NCI-H2081 treated with DMSO at 0.1 percent for 48 hours (cell line): Measurements from ENCODE around the gene CHD9.
A peak's percentile ranks its signal among the peaks of the same experiment; 100 is the strongest.
"Not testable (repeated sequence)": the region's sequence is repeated elsewhere in the genome, so short reads cannot be mapped to it uniquely, and the experiment has no call there.

Source experiments
- DNase-seq: peaks from one replicate; lab custom pipeline; 2025; lab: John Stamatoyannopoulos, UW

Gene CHD9

DNA sequence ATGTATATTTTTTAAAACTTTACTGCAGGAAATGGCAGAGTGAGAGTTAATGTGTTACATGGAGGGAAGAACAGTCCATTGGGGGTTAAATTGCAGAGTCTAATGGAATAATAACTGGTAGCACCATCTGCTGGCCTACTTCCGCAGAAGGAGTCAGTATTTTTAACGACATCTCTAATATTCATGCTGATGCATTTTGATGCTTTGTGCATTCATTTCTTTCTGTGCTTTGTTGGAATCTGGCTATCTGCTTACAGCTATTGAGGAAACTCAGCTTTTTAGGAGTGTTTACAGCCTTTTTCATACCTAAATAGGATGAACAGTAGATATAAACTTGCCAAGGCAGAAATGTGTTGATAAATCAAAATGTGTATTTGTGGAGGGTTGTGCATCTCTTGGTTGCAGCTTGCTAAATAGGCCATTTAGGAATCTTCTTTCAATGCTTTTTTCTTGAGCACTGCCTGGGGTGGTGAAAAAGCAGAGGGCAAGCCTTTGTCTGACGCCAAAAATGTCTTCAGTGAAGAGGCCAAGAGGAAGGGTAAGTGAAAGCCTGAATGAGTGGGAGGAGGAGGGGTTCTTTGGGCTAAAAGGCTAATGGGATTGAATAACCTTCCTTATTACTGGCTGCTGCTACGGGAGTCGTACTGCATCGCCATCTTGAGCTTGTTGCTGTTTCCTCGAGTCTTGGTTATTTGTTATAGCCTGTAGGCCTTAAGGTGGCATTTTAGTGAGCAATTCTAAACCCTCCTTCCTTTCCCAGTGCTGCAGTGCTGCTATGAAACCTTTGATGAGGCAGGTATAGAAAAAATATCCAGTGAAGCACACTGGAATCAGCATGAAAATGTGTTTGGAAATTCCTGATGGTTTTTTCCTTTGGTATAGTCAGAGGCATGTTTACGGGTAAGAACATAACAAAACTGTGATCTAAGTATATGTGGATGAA is 153.3 kb downstream of the CHD9 start:
- peak; percentile 69 for DNase-seq

DNA sequence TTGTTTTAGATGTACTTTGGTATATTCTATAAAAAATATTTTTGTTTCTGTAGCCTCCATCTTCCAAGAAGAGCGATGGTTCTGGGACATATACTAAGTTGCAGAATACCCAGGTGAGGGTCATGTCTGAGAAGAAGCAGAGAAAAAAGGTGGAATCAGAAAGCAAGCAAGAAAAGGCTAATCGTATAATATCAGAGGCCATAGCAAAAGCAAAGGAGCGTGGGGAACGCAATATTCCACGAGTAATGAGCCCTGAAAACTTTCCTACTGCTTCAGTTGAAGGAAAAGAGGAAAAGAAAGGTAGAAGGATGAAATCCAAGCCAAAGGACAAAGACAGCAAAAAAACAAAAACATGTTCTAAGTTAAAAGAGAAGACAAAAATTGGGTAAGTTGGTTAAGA is 154.6 kb downstream of the CHD9 start:
- no peak for DNase-seq

DNA sequence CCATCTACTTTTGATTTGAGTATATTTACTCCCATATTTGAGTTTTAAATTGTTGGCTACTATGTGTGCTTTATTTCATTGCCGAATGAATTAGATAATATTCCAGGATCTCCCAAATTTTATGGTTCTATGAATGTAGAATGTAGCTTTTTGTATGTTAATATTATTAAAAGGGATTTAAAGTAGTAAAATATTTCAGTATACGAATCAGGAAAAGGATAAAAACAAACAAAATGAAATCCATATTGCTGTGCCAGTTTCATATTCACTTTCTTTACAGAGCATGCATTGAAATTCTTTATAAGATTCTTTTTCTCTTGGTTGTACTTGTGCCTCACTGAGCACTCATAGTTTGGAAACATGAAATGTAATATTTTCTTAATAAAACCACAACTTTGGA is 155.1 kb downstream of the CHD9 start:
- no peak for DNase-seq

DNA sequence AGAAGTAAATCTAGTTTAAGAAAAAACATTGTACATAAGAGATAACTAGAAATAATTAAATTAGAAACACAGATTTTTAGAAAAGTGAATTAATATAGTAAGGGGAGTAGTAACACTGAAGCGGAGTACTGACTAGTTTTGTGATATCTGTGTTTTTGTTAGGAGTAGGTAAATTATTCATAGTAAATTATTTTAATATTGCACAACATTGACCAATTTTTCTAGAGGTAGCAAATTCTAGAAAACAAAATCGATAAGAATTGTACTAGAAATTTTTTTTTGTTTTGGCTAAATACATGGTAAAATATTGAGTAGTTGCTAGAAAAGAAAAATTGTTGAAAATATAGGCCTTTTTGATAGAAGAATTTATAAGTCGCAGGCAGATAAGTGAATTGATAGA is 156.5 kb downstream of the CHD9 start:
- DNase-seq = no peak

DNA sequence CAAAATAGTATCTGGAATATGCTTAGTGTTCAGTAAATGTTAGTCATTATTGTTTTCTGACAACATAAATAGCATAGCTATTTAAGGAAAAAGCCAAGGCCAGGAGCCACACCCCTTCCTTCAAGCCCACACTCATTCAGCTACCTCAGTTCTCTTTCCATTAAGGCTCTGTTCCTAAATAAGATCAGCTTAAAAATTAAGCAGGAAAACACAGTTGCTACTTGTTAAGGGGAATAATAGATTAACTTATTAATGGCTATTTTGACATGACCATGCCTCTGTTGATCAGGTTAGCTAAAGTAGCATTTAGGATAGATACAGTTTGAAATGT is 158.1 kb downstream of the CHD9 start:
- no peak for DNase-seq

DNA sequence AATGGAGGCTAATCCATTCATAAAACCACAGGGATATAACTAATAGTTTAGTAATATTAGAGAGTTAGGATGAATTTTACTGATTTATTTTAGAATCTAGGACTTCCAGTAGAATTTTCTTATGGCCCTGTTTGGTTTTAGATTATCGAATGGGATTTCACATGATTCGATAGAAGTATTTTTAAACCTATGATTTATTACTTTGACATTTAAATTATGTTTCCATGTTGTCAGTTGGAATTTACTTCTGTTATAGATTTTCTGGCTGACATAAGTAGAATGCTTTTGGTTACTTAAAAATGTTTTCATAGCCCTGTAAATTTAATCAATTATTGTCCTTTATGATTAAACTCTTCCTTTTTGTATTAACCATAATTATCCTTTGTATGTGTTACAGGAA is 158.8 kb downstream of the CHD9 start:
- DNase-seq = no peak

DNA sequence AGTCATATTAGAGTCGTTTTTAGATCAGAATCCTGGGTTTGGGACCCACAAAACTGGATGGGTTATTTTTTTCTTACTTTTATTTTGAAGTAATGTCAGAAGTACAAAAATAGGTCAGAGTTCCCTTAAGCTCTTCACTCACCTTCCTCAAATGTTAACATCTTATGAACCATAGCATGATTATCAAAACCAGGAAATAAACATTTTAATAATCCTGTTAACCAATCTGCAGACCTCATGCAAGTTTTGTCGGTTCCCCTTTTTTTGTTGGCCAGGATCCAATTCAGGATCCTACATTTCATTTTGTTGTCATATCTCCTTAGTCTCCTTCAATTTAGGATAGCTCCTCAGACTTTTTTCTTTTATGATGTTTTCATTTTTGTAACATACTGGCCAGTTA is 162.0 kb downstream of the CHD9 start:
- DNase-seq = no peak

DNA sequence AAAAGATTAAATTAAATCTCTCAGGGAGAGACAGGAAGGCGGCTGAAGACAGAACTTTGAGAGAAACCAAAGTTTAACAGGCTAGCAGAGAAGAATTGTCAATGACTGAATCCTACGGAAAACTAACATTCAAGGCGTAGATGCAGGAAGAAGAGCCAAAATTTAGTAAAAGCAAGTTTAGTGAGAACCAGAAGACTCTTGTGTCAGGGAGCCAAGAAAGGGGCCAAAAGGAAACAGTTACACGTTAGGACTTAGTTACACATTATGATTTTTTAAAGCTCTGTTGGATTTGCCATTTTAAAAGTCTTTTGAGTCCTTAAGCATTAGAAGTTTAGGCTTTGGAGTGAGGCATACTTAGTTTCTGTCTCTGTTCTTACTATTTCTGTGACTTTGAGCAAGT is 164.6 kb downstream of the CHD9 start:
- DNase-seq = no peak

DNA sequence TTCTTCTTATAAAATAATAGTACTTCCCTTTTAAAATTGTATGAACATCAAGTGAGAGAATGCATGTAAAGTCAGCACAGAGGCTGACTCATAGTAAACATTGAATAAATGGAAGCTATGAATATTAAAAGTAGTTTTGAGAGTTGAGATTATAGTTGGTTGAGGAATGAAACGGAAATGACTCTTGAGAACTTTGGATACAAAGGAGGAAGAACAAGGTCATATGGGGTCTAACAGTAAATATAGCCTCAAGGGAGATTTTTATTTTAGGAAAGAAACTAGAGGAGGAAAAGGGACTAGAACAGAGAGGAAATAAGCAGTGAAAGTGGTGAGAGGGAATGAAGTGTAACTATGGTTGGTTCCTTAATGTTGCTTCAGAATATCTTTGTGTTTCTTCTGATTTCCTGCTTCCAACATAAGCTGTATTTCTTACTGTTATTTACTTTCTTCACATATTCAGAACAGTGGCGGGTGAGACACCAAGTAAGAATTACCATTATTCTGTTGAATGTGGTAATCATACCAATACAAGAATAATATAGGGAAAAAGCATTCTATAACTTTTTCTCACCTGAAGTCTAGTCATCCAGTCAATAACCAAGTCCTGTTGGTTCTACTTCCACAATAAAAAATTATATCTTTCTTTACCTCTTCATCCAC is 165.1 kb downstream of the CHD9 start:
- DNase-seq = no peak

DNA sequence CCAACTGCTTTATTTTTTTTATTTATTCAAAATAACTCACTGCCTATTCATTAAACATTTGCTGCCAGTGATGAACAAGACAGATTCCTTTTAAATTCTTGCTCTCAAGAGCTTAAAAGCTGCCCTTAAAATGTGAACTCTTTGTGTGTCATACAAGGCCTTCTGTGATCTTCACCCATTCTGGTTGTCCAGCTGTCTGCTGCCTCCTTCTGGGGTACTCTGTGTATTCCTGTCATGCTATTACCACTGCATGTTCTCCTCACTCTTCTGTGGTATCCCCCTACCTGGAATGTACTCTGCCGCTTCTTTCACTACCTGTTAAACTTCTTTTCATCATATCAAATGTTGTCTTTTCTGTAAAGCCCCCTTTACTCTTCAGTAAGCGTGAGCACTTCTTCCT is 165.8 kb downstream of the CHD9 start:
- no peak for DNase-seq

DNA sequence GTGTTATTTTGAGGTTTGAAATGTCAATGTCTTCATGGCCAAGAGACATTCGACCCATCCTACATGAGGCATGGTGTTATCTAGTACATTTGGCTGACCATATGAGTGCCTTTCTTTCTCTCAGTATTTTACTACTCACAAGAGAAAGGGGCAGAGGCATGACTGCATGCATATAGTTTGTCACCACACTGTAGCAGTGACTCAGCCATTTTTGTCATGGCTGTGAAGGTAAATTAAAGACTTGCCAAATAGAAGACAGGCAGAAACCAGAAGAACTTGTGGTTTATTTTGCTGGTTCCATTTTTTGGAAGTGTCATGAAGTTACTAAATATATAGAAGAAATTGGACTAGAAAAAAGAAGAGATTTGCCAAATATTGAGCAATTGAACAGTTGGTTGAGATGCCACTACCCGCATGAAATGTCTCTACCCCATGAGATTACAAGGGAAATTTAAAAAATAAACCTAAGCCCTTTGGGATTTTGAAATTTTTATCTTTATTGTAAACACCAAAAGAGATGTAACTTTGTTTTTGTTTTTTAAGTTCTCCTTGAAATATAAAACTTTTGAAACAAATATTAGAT is 170.3 kb downstream of the CHD9 start:
- DNase-seq = no peak

DNA sequence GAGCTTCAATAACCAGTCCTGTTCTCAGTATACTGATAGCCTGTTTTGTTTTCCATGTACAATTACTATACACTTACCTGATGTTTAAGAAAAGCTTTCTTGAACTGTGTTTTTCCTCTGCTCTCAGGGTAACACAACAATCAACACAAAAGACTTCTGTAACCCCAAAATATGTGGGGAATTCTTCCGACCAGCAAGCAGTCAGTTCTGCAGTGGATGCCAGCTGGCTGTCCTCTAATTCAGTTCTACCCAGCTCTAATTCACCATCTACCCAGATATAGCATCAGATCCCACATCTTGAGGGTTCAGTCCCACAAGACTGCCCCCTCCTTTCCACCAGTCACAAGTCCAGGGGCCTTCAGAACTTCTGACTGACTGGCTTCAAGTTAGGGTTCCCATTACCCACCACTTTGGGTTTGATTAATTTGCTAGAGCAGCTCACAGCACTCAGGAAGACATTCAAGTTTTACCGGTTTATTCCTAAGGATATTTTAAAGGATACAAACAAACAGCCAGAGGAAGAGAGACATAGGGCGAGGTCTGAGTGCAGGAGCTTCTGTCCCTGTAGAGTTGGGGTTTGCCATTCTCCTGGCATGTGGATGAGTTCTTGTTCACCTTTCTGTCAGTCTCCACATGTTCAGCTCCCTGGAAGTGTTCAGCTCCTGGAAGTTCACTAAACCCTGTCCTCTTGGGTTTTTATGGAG is 178.2 kb downstream of the CHD9 start:
- DNase-seq = no peak

DNA sequence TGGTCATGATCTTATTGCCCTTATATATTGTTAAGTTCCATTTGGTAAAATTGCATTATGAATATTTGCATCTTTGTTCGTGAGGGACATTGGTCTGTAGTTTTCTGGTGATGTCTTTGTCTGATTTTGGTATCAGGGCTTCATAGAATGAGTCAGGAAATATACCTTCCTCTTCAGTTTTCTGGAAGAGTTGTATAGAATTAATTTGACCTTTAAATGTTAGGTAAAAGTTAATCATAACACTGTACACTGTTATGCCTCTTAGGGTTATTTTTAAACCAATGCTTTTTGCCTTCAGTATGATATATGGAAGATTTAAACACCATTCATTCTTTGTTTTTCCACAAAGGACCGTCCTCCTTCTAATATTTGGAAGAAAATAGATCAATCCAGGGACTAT is 180.0 kb downstream of the CHD9 start:
- no peak for DNase-seq

DNA sequence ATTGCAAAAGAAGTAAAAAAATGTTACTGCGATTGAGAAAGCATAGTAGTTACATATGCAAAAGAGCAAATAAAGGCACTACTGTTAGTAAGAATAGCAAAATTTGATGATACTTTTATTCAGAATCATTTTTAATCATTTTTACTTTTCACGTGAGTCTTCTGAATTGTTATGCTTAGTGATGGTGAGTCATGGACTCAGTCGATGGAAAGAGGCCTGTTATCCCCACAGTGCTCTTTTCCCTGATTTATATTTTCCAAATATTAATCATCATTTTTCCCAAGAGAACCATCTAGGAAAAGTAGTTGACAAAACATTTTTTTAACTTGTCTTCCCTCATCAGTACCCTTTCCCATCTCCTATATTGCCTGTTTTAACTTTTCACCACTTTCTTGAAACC is 181.1 kb downstream of the CHD9 start:
- DNase-seq = no peak

DNA sequence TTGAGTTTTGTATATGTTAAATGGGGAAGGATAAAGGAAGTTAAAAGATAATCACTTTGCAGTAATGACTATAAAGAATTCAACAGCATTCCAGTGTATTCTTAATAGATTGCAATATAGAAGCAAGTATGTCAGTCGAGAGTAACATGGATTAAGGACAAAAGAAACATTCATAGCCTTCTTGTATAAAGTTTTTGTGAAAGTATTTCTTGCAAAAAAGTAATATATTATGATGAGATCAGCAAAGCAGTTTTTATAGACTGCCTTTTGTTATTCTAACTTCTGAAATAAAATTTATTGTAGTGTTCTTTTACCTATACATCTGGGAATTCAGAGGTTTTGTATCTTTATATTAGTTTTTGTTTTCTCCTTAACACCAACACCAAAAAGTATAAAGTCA is 194.5 kb downstream of the CHD9 start:
- no peak for DNase-seq

DNA sequence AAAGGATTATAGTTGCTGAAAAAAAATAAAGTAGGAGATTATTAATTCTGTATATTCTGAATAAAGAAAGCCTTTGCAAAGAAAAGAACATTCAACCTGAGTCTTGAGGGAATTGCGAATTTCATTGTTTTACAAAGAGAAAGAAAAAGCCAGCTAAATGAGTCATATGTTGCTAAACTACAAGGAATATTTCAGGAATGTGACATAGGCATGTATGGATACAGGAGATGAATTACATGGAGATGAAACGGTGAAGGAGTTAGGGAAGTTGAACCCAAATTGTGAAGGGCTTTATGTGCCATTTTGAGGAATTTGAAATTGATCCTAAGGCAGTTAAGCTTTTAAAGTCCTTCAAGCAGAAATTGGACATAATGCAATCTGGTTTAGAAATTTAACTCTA is 202.2 kb downstream of the CHD9 start:
- DNase-seq = no peak

DNA sequence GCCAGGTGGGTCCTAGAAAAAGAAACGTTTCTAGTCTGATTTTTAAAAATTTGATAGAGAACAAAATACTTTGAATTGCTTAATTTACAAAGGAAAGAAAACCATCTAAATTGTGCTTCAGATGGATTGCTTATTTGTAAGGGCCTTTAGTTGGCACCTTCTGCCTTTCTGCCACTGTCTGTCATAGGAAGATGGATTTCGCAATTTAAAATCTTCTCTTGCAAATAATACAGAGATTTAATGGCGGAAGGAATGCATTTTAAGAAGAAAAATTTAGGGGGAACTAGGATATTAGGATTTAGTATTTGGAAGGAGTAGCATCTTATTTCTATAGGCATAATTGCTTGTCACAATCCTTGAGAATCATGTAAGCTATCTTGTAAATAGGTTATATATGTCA is 204.0 kb downstream of the CHD9 start:
- DNase-seq = no peak

DNA sequence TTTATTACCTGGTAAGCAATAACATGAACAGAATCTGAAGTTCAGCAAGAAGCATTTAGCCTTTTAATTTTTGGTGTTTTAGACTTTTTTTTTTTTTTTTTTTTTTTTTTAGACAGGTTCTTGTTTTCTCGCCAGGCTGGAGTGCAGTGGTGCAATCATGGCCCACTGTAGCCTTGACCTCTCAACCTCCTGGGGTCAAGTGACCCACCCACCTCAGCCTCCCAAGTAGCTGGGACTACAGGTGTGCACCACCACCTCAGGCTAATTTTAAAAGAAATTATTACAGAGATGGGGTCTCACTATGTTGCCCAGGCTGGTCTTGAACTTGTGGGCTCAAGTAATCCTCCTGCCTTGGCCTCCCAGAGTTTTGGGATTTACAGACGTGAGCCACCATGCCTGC is 206.5 kb downstream of the CHD9 start:
- DNase-seq = no peak

DNA sequence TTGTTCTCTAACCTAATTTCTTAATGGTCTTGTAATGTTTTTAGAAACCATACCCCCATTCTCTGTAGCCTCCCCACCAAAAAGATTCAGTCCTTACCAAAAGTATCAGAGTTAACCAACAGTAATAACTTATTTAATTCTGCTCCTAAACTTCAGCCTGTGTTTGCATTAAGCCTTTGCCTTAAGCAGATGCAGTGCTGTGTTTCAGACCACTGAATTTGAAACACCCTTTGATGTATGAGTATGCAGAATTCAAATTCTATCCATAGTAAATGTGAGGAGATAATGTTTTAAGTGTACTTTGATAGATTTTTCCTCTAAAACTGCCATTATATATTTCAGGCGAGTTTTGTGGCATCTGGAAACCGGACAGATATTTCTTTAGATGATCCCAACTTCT is 207.9 kb downstream of the CHD9 start:
- no peak for DNase-seq

DNA sequence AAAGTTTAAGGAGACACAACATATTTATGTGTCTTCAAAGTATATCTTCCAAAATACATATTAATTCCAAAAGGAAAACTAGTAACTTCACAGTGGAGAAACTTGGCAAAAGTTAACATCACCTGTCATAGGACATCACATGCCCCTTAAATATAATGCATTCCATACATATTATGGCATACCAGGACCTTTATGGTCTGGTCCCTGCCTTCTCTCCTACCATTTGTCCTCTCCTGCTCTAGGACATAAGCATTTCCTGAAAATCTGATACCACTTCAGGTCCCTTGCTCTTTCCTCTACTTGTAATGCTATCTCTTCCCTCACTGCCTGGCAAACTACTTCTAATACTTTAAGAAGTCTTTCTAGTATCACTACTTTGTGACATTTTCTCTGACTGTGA is 211.4 kb downstream of the CHD9 start:
- DNase-seq = no peak

DNA sequence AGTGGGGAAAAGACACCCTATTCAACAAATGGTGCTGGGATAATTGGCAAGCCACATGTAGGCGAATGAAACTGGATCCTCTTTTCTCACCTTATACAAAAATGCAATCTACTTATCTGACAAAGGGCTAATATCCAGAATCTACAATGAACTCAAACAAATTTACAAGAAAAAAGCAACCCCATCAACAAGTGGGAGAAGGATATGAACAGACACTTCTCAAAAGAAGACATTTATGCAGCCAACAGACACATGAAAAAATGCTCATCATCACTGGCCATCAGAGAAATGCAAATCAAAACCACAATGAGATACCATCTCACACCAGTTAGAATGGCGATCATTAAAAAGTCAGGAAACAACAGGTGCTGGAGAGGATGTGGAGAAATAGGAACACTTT is 223.7 kb downstream of the CHD9 start:
- DNase-seq = not testable (repeated sequence)

DNA sequence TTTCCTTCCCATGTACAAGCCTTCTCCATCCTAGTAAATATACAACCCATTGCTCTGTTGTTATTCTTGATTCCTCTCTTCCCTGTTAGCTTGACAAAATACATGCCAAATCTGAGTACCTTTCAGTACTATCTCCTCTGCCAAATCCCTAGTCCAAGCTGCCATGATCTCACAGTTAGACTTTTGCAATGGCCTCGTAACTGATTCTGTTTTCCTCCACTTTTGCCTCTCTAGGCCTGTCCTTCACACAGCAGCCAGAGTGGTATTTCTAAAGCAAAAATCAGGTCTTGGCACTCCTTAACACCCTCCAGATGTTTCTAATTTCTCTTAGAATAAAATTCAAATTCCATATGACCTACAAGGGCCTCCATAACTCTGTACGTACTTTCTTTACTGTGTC is 226.5 kb downstream of the CHD9 start:
- no peak for DNase-seq

DNA sequence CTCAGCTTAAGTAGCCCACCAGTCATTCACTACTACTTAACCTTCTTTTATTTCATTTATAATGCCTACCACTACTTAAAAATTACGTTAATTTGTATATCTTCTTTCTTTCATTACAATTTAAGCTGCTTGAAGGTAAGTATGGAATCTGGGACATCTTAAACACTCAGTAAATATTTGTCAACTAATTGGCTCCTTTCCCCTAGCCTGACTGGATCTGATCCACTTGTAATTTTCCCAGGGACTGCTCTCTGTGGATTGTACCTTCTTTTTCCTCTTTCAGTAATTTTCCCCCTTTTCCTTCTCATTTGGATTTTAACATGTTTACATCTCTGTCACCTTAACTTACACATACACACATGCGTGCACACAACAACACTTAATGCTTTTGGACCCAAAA is 227.1 kb downstream of the CHD9 start:
- DNase-seq = no peak
